Lower leg skin (tissue), 4 donors: Measurements from ENCODE around the gene WIPF3. TPM values are rescaled to one million over a fixed set of nuclear protein-coding genes. Genes with fewer than 3 reads are reported as not detected.

Experiments
- DNase-seq, 2 donors: peaks; one replicate each; pipeline ENCODE4 v3.0.0-alpha.2; 2019; ENCODE audit warnings: low spot score in 2 of 2
- H3K4me3 ChIP-seq: fragments of 200-600 bp; sonication (generic); 2 replicates; pipeline ENCODE4 v1.5.1; 2017; ENCODE audit warnings: mild to moderate bottlenecking, low read depth; ENCODE audit not compliant: poor library complexity, severe bottlenecking
- CTCF ChIP-seq, 3 donors: fragments of 450-650 bp; IDR thresholded peaks; one replicate each; pipeline ENCODE4 v1.5.1; 2016; ENCODE audit warnings: antibody characterized with exemption in 3 of 3, mild to moderate bottlenecking in 3 of 3, moderate library complexity in 2 of 3
- POLR2A ChIP-seq, 2 donors: fragments of 450-650 bp; IDR thresholded peaks; one replicate each; pipeline ENCODE4 v1.6.1; 2016 to 2017; ENCODE audit warnings: antibody characterized with exemption in 2 of 2, mild to moderate bottlenecking in 1 of 2, moderate library complexity in 1 of 2
- WGBS, 2 donors: methylation state at CpG; one replicate each; pipeline ENCODE4 v1.1.5; 2018; 5-methylcytosine and 5-hydroxymethylcytosine counted together
- intact Hi-C: fragments of 100-400 bp; cut with DNase I; formaldehyde crosslinking; loops from one replicate; pipeline ENCODE4 v1.15.0; 2023; ENCODE audit warnings: low total_unique reads
- total RNA-seq, 4 donors: library from RNA; depleted of rRNA; stranded (reverse); fragments of >200 nt; gene quantifications; one replicate each; pipeline ENCODE4 v1.1.0, GENCODE V29; 2016

Gene WIPF3
- total RNA-seq, 4 donors from 2014 or later = 0.23 to 1.2 (median 0.82) TPM

GRCh38 chr7:29883462-29884398 lies 77.4 kb downstream of the WIPF3 start:
- WGBS, 2 donors = 22 to 26% methylated on average over 31 to 45 of the region's 46 CpGs
- intact Hi-C loops = no loop called here
- no peak for DNase-seq
- TF ChIP-seq POLR2A (IDR thresholded peaks at IDR 0.05) (no peak), CTCF (IDR thresholded peaks at IDR 0.05) (no peak)
- H3K4me3 ChIP-seq = no peak overlapping the region

GRCh38 chr7:29884399-29885272 lies 78.3 kb downstream of the WIPF3 start:
- no peak for DNase-seq
- WGBS, 2 donors = 25 to 48% methylated on average over 15 to 28 of the region's 28 CpGs
- intact Hi-C loops = no loop called here
- no peak overlapping the region for H3K4me3 ChIP-seq
- TF ChIP-seq POLR2A (IDR thresholded peaks at IDR 0.05) = no peak
- no peak for TF ChIP-seq CTCF (IDR thresholded peaks at IDR 0.05)

GRCh38 chr7:29885626-29886025 lies 79.3 kb downstream of the WIPF3 start:
- intact Hi-C loops = no loop called here
- TF ChIP-seq CTCF (IDR thresholded peaks at IDR 0.05) (no peak), POLR2A (IDR thresholded peaks at IDR 0.05) (no peak)
- 83 to 84% methylated on average over 3 of the region's 3 CpGs for WGBS, 2 donors
- H3K4me3 ChIP-seq = no peak overlapping the region
- no peak for DNase-seq

GRCh38 chr7:29886827-29887226 lies 80.5 kb downstream of the WIPF3 start:
- intact Hi-C loops = no loop called here
- DNase-seq = no peak
- no peak overlapping the region for H3K4me3 ChIP-seq
- 92 to 96% methylated on average over 2 of the region's 2 CpGs for WGBS, 2 donors
- TF ChIP-seq POLR2A (IDR thresholded peaks at IDR 0.05) (no peak), CTCF (IDR thresholded peaks at IDR 0.05) (no peak)

GRCh38 chr7:29888006-29888405 lies 81.7 kb downstream of the WIPF3 start:
- intact Hi-C loops = no loop called here
- 85 to 90% methylated on average over 7 of the region's 7 CpGs for WGBS, 2 donors
- no peak overlapping the region for H3K4me3 ChIP-seq
- no peak for TF ChIP-seq POLR2A (IDR thresholded peaks at IDR 0.05)
- no peak for TF ChIP-seq CTCF (IDR thresholded peaks at IDR 0.05)
- no peak for DNase-seq
